ENCODE results near the gene ERO1A. TPM values are rescaled to one million over a fixed set of nuclear protein-coding genes. Genes with fewer than 3 reads are reported as not detected.
A peak's percentile ranks its signal among the peaks of the same experiment; 100 is the strongest.

Gene ERO1A
- polyA plus RNA-seq, 1 donor = 43.0 TPM

GRCh38 chr14:52701223-52701622 is 5.9 kb upstream of the ERO1A start:
- Histone ChIP-seq H3K27ac (ENCODE audit: low read length) (peak overlapping the region; percentile 81), H3K9me3 (ENCODE audit: control insufficient read depth, low read depth, low read length) (no peaks in the 10 kb centered on the region), H3K4me1 (ENCODE audit: control insufficient read depth, insufficient read depth, low read length) (peaks cover 16% of the 10 kb centered on the region), H3K36me3 (ENCODE audit: control insufficient read depth, insufficient read depth, low read length) (no peaks in the 10 kb centered on the region), H3K4me3 (ENCODE audit: low read length) (no peak overlapping the region), H3K27me3 (ENCODE audit: control insufficient read depth, insufficient read depth, low read length) (no peaks in the 10 kb centered on the region)
- no CpG with 5 or more reads among the region's 3 CpGs for WGBS (ENCODE audit: insufficient coverage, low lambda C conversion rate)
- no peak for DNase-seq

DNA sequence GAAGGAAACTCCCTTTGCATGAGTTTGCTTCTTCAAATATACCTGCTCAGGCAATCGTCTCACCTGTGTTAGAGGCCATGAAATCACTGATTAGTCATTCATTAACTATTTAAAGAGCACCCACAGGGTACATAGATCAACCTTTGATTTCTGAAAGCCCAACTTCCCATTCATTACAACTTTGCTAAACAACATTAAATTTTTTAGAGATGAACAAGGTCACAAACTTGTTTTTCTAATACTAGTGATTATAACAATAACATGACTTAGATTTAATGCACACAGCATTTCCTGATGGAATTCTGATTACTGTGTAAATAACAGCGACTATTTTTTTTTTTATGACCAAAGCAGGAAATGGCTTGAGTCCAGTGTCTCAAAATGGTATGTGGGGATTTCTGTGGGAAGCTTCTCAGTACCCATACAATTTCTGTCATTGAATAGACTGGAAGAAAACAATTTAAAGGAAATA is 5.4 kb upstream of the ERO1A start:
- Histone ChIP-seq H3K9me3 (ENCODE audit: control insufficient read depth, low read depth, low read length) (no peaks in the 10 kb centered on the region), H3K4me3 (ENCODE audit: low read length) (no peak overlapping the region), H3K27me3 (ENCODE audit: control insufficient read depth, insufficient read depth, low read length) (no peaks in the 10 kb centered on the region), H3K4me1 (ENCODE audit: control insufficient read depth, insufficient read depth, low read length) (peaks cover 14% of the 10 kb centered on the region), H3K27ac (ENCODE audit: low read length) (peak overlapping the region; percentile 81), H3K36me3 (ENCODE audit: control insufficient read depth, insufficient read depth, low read length) (no peaks in the 10 kb centered on the region)
- DNase-seq = peak; percentile 47 to 90
- 20% methylated on average over 1 of the region's 2 CpGs for WGBS (ENCODE audit: insufficient coverage, low lambda C conversion rate)

DNA sequence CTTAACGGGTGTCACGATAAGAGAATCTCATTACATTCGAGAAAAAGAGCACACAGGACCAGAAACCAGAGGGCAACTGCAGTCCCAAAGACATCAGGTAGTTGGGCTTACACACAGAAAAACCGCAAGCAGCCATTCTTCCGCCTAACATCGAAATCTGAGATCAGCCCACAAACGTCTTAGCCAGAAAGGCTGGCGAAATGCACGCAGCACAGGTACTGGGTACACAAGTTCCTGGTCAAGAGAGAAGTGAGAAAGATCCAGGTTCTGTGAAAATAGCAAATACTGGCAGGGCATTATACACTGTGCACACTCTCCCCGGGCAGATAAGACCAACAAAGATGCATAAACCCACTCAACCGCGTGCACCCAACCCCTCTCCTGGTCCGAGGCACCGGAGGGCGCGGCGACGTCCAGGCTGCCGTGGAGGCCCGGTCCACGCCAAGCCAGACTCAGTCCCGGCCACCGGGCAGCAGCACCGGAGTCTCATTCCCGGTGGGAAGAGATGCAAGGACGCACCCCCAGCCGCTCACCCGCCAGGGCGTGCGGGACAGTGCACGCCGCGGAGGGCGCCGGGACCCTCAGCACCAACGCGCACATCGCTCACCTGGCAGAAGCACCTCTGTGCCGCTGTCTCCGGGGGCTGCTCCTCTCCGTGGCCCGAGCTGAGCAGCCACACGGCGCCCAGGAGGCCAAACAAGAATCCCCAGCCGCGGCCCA is 437 bp downstream of the ERO1A start:
- Histone ChIP-seq H3K27ac (ENCODE audit: low read length) (peak overlapping the region; percentile 99), H3K4me3 (ENCODE audit: low read length) (peak overlapping the region; percentile 99), H3K27me3 (ENCODE audit: control insufficient read depth, insufficient read depth, low read length) (no peaks in the 10 kb centered on the region), H3K36me3 (ENCODE audit: control insufficient read depth, insufficient read depth, low read length) (no peaks in the 10 kb centered on the region), H3K9me3 (ENCODE audit: control insufficient read depth, low read depth, low read length) (peaks cover 3% of the 10 kb centered on the region), H3K4me1 (ENCODE audit: control insufficient read depth, insufficient read depth, low read length) (peaks cover 3% of the 10 kb centered on the region)
- WGBS (ENCODE audit: insufficient coverage, low lambda C conversion rate) = no CpG with 5 or more reads among the region's 46 CpGs
- DNase-seq = peak; percentile 36 to 77

GRCh38 chr14:52693532-52693931 is 1.8 kb downstream of the ERO1A start:
- Histone ChIP-seq H3K4me1 (ENCODE audit: control insufficient read depth, insufficient read depth, low read length) (no peaks in the 10 kb centered on the region), H3K27me3 (ENCODE audit: control insufficient read depth, insufficient read depth, low read length) (no peaks in the 10 kb centered on the region), H3K36me3 (ENCODE audit: control insufficient read depth, insufficient read depth, low read length) (no peaks in the 10 kb centered on the region), H3K27ac (ENCODE audit: low read length) (peak overlapping the region; percentile 99), H3K4me3 (ENCODE audit: low read length) (no peak overlapping the region), H3K9me3 (ENCODE audit: control insufficient read depth, low read depth, low read length) (peaks cover 3% of the 10 kb centered on the region)
- WGBS (ENCODE audit: insufficient coverage, low lambda C conversion rate) = 94% methylated on average over 7 of the region's 7 CpGs
- no peak for DNase-seq

DNA sequence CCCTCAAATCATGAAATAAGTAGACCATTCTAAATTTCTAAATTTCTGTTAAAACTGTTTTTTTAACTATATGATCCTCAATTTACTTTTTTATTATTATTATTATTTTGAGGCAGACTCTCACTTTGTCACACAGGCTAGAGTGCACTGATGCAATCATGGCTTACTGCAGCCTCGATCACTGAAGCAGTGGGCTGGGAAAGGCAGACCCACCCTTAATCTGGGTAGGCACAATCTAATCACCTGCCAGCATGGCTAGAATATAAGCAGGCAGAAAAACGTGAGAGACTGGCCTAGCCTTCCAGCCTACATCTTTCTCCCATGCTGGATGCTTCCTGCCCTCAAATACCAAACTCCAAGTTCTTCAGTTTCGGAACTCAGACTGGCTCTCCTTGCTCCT is 2.3 kb downstream of the ERO1A start:
- no peak overlapping the region for H3K4me3 ChIP-seq (ENCODE audit: low read length)
- DNase-seq = no peak
- H3K4me1 ChIP-seq (ENCODE audit: control insufficient read depth, insufficient read depth, low read length) = no peaks in the 10 kb centered on the region
- H3K36me3 ChIP-seq (ENCODE audit: control insufficient read depth, insufficient read depth, low read length) = no peaks in the 10 kb centered on the region
- H3K9me3 ChIP-seq (ENCODE audit: control insufficient read depth, low read depth, low read length) = peaks cover 3% of the 10 kb centered on the region
- WGBS (ENCODE audit: insufficient coverage, low lambda C conversion rate) = no CpG with 5 or more reads among the region's 3 CpGs
- H3K27ac ChIP-seq (ENCODE audit: low read length) = no peak overlapping the region
- H3K27me3 ChIP-seq (ENCODE audit: control insufficient read depth, insufficient read depth, low read length) = no peaks in the 10 kb centered on the region

- WGBS (ENCODE audit: insufficient coverage, low lambda C conversion rate) = 89% methylated on average over 1 of the region's 5 CpGs
- Histone ChIP-seq H3K4me3 (ENCODE audit: low read length) (no peak overlapping the region), H3K27me3 (ENCODE audit: control insufficient read depth, insufficient read depth, low read length) (no peaks in the 10 kb centered on the region), H3K4me1 (ENCODE audit: control insufficient read depth, insufficient read depth, low read length) (no peaks in the 10 kb centered on the region), H3K9me3 (ENCODE audit: control insufficient read depth, low read depth, low read length) (peaks cover 3% of the 10 kb centered on the region), H3K27ac (ENCODE audit: low read length) (no peak overlapping the region), H3K36me3 (ENCODE audit: control insufficient read depth, insufficient read depth, low read length) (no peaks in the 10 kb centered on the region)
- DNase-seq = peak in 1 of 2 donors; percentile 8
These were observed 3.0 kb downstream of the ERO1A start for GRCh38 chr14:52692248-52692962.

GRCh38 chr14:52690983-52691760 is 4.2 kb downstream of the ERO1A start:
- no peaks in the 10 kb centered on the region for H3K27me3 ChIP-seq (ENCODE audit: control insufficient read depth, insufficient read depth, low read length)
- no peak overlapping the region for H3K27ac ChIP-seq (ENCODE audit: low read length)
- H3K4me3 ChIP-seq (ENCODE audit: low read length) = no peak overlapping the region
- WGBS (ENCODE audit: insufficient coverage, low lambda C conversion rate) = 100% methylated on average over 1 of the region's 7 CpGs
- no peak for DNase-seq
- H3K36me3 ChIP-seq (ENCODE audit: control insufficient read depth, insufficient read depth, low read length) = no peaks in the 10 kb centered on the region
- H3K4me1 ChIP-seq (ENCODE audit: control insufficient read depth, insufficient read depth, low read length) = no peaks in the 10 kb centered on the region
- H3K9me3 ChIP-seq (ENCODE audit: control insufficient read depth, low read depth, low read length) = peaks cover 3% of the 10 kb centered on the region

- no CpG with 5 or more reads among the region's 1 CpG for WGBS (ENCODE audit: insufficient coverage, low lambda C conversion rate)
- Histone ChIP-seq H3K27me3 (ENCODE audit: control insufficient read depth, insufficient read depth, low read length) (no peaks in the 10 kb centered on the region), H3K36me3 (ENCODE audit: control insufficient read depth, insufficient read depth, low read length) (peaks cover 3% of the 10 kb centered on the region), H3K4me3 (ENCODE audit: low read length) (no peak overlapping the region), H3K4me1 (ENCODE audit: control insufficient read depth, insufficient read depth, low read length) (no peaks in the 10 kb centered on the region), H3K27ac (ENCODE audit: low read length) (no peak overlapping the region), H3K9me3 (ENCODE audit: control insufficient read depth, low read depth, low read length) (no peaks in the 10 kb centered on the region)
- DNase-seq = no peak
These were observed 9.2 kb downstream of the ERO1A start for GRCh38 chr14:52686176-52686575.

GRCh38 chr14:52683985-52684520 is 11.3 kb downstream of the ERO1A start:
- Histone ChIP-seq H3K4me1 (ENCODE audit: control insufficient read depth, insufficient read depth, low read length) (no peaks in the 10 kb centered on the region), H3K27me3 (ENCODE audit: control insufficient read depth, insufficient read depth, low read length) (no peaks in the 10 kb centered on the region), H3K4me3 (ENCODE audit: low read length) (no peak overlapping the region), H3K36me3 (ENCODE audit: control insufficient read depth, insufficient read depth, low read length) (peaks cover 7% of the 10 kb centered on the region), H3K9me3 (ENCODE audit: control insufficient read depth, low read depth, low read length) (no peaks in the 10 kb centered on the region), H3K27ac (ENCODE audit: low read length) (no peak overlapping the region)
- WGBS (ENCODE audit: insufficient coverage, low lambda C conversion rate) = no CpG with 5 or more reads among the region's 2 CpGs
- no peak for DNase-seq

DNA sequence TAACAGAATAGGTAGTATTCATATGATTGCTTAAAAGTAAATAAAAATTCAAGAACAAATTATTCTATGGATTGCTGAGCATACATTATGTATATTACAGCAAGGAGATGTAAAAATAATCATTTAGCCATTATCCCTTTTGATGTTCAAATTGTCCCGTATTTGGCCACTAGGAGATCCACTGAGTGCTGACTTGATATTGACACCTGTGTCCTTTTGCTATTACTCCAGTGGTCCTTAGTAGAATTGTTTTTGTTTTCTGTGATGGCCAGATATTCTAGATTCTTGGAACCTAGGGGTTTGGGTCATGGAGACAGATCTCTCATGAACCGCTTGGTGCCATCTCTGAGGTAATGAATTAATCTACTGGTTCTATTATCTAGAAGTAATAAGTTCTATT is 16.8 kb downstream of the ERO1A start:
- Histone ChIP-seq H3K4me3 (ENCODE audit: low read length) (no peak overlapping the region), H3K36me3 (ENCODE audit: control insufficient read depth, insufficient read depth, low read length) (peaks cover 38% of the 10 kb centered on the region), H3K9me3 (ENCODE audit: control insufficient read depth, low read depth, low read length) (no peaks in the 10 kb centered on the region), H3K27me3 (ENCODE audit: control insufficient read depth, insufficient read depth, low read length) (no peaks in the 10 kb centered on the region), H3K4me1 (ENCODE audit: control insufficient read depth, insufficient read depth, low read length) (no peaks in the 10 kb centered on the region), H3K27ac (ENCODE audit: low read length) (no peak overlapping the region)
- no peak for DNase-seq
- no CpG with 5 or more reads among the region's 2 CpGs for WGBS (ENCODE audit: insufficient coverage, low lambda C conversion rate)

Data from large intestine (tissue), 3 donors.